GM18519 (cell line): Measurements from ENCODE around the gene NUDT15.
"Not testable (repeated sequence)": the region's sequence is repeated elsewhere in the genome, so short reads cannot be mapped to it uniquely, and the experiment has no call there.

ENCODE experiments used
- ATAC-seq: cut with Tn5 transposase; IDR thresholded peaks from one replicate; pipeline ENCODE4 v1.9.1; 2021; ENCODE audit warnings: mild to moderate bottlenecking, moderate library complexity; ENCODE audit not compliant: unreplicated experiment, low FRiP score

The NUDT15 gene

DNA sequence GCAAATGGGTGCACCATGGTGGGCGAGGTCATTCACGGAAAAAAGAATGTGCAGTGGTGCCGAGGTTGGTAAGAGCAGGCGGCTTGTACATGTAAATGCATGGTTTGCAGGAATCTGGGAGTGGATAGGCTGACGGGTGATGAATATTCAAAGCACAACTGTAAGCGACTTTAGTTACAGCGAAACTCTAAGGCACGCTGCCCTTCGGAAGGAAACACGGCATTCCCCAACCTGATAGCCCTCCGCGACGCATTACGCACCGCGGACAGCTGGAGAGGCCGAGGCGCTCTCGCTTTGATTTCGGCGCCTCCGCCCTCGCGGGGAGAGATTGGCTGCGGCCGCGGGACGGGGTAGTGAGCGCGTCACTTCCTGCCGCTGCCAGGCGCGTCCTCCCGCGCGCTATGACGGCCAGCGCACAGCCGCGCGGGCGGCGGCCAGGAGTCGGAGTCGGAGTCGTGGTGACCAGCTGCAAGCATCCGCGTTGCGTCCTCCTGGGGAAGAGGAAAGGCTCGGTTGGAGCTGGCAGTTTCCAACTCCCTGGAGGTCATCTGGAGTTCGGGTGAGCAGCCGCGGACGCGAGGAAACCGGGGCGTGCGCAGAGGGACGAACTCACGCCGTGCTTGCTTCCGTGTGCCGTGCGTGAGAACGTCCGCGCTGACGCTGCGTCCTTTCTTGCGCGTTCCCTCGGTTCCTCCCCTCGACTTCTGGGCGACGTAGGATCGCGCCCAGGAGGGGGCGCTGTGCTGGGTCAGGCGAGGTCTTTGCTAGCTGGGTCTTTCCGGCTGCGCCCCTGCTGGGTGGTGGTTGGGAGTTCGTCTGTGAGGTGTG lies at the start of gene NUDT15:
NUDT15 (plus strand) TSS at position 381 of the 828 bp plus-strand sequence; CDS start at position 402, 21 bp downstream.
- ATAC-seq: peak; percentile 86

DNA sequence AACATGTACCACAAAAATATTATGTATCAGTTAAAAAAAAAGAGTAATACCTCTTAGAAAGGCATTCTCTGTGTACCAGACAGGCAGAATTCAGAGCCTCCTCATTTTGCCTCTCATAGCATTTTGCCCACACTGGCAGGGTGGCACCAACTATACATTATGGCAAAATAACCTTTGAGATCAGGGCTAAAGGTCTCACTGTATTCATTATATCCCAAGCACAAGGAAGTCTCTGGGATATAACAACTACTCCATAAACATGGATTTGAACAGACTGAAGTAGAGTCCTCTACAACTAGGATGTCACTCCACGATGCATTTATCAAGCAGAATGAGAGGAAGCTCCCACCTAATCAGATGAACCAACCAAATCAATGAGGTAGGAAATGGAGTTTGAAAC lies 47.1 kb upstream of the NUDT15 start:
- no peak for ATAC-seq

DNA sequence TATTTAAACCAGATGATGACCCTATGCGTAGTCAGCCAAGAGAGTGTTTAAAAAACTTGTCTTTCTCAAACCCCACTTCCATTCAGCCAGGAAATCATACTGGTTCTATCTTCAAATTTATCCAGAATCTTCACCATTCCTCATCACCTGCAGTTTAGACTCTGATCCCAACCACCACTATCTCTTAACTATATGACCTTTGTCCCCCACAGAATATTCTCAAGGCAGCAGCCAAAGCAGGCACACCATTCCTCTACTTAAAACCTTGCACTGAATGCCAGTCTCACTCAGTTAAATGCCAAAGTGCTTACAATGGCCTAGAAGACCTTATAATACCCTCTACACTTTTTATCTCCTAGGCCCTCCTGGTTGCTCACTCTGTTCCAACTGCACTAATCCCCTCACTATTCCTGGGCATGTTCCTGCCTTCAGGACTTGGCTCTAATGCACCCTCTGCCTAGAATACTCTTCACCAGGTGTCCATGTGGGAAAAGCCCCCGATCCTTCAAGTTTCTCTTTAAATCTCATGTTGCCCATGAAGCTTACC lies 46.5 kb upstream of the NUDT15 start:
- ATAC-seq: no peak

DNA sequence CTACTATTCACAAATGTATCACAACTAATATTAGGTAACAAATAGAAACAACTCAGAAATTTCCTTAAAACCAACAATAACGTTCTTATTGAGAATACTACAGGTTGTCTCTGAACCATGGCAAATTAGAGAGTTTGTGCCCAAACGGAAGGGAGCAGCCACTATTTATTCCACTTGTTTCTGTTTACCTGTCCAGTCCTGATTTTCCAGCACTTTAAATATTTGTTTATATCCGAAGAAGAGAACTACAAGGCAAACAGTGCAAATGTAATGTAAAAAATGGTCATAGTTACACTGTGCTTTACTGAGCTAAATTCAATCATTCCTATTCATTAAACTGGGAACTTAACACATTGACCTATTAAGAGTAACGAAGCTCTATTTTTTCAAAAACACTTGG lies 45.7 kb upstream of the NUDT15 start:
- no peak for ATAC-seq

DNA sequence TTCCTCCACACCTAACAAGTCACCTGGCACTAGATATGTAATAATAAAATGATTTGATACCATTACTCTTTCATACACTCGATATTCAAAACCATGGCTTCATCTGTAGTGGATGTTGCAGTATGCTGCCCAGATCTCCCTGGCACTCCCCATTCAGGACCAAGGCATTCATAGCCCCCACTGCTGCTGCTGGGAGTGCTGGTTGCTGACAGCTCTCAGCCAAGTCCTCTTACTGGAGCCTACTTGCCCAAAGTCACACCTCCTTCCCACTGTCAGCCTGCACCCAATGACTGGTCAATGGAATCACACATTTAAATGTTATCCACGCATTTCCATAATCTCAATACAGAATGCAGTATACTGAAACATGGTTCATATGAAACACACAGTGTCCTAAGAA lies 40.1 kb upstream of the NUDT15 start:
- ATAC-seq: no peak

DNA sequence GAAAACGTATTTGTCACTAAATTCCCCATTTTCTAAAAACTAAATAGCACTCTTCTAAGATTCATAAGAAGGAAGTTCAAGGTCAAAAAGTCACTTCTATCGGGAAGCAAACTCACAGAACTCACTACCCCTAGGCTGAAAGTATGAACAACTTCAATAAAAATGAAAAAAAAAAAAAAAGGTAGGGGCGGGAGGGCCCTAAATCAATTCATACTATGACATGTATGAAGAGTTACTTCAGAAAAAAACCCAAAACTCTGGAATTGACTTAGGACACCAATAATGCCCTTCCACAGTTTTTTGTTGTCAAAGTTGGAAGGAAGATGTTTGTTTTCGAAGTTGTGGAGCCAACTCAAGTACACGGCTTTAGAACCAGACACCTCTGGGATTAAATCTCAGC lies 37.6 kb upstream of the NUDT15 start:
- ATAC-seq: no peak

DNA sequence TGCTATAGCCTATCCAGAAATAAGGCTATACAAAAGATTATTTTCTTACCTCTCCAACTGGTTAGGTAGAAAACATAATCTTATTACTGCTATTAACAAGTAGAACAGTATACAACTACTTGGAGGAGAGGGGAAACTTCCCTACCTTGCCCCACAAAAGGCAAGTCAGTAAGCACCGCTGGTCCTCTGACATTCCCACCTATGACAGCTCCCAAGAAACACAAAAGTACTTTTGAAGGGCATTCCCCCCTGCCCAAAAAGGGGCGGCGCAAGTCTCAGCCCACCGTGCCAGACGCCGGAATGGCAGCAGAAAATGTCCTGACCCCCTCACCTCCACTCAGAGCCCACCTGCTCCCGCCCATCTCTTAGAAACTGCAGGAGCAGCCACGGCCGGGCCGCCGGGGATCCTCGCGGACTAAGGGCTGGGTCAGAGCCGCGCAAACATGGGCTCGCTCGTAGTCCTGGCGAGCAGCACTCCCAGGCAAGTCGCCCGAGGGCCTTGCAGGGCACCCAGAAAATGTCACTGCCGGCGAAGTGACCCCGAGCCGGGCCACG lies 36.9 kb upstream of the NUDT15 start:
- ATAC-seq: peak; percentile 15

DNA sequence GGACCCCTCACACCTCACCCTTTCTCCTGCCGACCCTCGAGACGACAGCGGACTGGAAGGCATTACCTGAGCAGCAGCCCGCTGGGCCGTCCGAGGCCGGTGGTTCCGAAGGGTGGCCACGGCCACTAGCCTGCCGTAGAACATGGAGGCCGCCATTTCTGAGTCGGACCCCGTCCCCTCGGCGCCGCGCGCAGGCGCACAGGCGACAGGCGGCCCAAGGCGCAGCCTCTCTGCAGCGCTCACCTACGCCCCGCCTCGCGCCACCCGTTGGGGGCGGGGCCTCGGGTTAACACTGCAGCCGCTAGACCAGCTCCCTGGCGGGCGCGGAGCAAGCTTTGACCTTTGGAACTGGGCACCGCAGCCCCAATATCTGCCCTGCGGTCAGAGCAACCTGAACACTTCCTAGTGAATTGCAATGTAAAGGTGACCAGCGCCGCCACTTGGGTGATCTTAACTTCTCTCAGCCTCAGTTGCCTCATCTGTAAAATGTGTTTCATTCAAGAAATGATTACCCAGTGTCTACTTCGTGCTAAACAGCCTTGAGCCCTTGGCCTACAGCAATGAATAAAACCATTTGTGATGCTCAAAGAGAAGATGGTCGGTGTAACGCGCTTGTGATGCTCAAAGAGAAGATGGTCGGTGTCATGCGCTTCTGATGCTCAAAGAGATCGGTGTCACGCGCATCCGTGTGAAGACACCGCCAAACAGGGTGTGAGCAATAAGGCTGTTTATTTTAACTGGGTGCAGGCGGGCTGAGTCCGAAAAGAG lies 36.2 kb upstream of the NUDT15 start, which contains the start of gene SUCLA2:
SUCLA2 (minus strand) TSS at position 160 of the 768 bp plus-strand sequence; CDS start at position 156, 4 bp downstream.
- ATAC-seq: peak; percentile 97

DNA sequence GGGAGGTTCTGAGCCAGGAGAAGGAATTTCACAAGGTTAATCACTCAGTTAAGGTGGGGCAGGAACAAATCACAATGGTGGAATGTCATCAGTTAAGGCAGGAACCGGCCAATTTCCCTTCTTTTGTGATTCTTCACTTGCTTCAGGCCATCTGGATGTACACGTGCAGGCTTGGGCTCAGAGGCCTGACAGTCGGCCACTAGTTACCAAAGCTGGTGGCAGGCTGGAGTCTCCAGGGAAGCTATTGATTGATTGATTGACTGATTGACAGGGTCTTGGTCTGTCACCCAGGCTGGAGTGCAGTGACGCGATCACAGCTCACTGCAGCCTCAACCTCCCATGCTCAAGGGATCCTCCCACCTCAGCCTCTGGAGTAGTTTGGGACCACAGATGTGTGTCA lies 35.5 kb upstream of the NUDT15 start:
- not testable (repeated sequence) for ATAC-seq

DNA sequence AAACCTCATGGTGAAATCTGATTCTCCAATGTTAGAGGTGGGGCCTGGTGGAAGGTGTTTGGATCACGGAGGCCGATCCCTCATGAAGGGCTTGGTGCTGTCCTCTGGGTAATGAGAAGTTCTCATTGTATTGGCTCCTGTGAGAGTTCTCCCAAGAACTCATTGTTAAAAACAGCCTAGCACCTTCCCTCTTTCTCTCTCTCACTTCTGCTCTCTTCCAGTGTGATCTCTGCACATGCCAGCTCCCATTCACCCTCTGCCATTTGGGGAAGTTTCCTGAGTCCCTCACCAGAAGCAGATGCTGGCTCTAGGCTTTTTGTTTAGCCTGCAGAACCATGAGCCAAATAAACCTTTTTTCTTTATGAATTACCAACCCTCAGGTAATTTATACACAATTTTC lies 33.3 kb upstream of the NUDT15 start:
- no peak for ATAC-seq

DNA sequence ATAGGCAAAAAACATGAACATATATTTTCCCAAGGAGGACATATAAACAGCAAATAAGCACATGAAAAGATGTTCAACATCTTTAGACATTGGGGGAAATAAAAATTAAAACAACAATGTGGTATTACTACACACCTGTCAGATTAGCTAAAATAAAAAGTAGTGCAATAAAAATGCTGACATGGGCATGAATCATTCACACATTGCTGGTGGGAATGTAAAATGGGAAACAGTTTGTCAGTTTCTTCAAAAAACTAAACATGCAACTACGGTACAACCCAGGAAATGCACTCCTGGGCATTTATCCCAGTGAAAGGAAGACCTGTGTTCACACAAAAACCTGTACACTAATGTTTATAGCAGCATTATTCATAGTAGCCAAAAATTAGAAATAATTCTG lies 31.1 kb upstream of the NUDT15 start:
- no peak for ATAC-seq

DNA sequence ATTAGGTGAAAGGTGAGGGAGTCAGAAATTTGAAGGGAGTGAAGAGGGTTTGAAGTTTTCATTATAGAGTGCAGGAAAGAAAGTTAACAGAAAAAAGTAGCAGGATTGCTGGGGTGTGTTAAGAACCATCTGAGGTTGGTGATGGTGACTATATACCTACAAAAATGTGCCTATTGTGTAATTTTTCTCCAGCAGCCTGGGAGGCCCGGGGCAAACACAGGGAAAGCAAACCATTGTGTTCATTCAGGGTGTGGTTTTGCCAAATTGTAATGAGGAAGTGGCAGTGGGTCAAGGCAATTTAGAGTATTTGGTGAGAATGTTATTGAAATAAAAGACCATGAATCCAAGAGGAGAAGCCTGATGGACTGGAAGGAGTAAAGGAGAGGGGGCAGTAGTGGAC lies 28.2 kb upstream of the NUDT15 start:
- ATAC-seq: no peak

DNA sequence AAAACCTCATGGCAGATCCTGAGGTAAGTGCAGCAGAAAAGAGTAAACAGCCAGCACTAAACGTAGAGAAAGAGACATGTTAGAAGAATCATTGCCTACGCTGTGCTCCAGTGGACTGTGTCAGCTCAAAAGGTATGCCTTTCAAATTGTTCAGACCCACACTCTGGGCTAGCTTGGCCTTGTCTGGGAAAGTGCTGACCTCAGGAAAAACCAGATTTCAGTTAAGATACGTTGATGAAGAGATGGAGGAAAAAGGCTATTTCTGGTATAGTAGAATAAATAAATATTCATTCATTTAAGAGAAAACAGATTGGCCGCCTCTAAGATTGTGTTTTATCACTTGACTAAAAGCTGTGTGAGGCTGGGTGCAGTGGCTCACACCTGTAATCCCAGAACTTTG lies 26.8 kb upstream of the NUDT15 start:
- ATAC-seq: no peak

DNA sequence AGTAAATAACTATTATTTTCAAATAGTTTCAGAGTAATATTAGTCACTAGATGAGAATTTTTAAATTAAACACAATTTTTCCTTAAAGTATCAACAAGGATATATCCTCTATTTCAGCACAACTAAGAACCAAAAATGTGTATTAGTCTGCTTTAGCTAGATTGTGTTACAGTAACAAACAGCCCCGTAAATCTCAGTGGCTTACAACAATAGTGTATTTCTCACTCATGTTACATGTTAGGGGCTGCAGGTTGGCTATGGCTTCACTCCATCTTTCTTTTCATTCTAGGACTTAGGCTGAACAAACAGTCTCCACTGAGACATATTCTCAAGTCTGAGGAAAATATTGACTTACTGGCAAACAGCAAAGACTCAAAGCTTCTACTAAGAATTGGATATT lies 24.9 kb upstream of the NUDT15 start:
- no peak for ATAC-seq

DNA sequence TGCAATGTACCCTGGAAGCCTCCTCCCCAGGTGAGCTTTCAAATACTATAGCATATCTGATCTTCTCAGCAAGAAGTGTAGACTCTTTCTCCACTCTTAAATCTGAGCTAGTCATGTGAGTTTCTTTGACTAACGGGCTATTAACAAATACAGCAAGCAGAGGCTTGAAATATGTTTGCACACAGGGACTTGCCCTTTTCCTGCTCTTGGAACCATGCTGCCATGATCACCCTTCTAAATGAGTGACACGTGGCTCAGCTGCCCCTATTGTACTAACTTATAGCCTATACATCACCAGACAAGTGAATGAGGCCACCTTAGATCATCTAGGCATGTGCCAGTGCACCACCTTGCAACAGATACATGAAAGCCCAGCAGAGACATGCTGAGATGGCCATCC lies 23.2 kb upstream of the NUDT15 start:
- ATAC-seq: no peak

DNA sequence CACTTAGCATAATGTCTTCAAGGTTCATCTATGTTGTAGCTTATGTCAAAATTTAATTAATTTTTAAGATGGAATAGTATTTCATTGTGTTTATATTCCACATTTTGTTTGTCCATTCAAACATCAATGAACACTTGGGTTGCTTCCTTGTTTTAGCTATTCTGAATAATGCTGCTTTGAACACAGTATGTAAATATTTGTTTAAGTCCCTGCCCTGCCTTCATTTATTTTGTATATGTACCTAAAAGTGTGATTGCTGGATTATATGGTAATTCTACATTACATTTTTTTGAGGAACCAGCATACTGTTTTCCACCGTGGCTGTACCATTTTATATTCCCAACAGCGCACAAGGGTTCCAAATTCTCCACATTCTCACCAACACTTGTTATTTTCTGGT lies 18.9 kb upstream of the NUDT15 start:
- ATAC-seq: no peak

DNA sequence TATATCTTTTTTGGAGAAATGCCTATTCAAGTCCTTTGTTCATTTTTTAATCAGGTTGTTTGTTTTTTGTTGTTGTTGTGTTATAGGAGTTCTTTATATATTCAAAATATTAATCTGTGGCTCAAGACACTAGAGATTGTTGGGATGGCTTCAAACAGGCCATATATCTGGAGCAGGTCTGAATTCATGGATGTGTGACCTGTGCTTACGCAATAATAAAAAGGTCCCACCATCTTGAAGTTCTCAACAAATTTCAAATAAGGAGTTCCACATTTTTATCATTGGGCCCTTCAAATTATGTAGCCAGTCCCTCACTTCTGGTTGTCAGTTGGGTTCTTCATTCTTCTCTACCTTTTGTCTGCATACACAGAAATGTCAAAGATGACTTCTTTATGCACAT lies 17.7 kb upstream of the NUDT15 start:
- ATAC-seq: no peak

DNA sequence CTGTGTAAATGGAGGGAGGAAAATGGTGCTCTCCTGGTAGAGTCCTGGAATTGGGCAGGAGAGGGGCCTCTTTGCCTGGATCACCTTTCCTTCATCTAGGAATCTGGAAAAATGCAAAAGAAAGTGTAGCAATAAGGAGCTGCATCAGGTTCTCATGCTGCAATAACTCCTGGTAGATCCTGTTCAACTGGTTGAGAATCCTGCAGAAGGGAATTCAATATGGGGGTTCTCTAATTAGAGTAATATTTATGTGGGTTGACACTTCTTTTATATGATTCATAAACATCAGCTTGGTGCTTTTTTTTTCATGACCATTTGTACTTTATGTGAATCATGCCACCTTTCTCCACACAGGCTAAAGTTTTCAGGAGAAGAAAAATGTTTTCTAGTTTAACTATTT lies 9.5 kb upstream of the NUDT15 start:
- ATAC-seq: no peak

DNA sequence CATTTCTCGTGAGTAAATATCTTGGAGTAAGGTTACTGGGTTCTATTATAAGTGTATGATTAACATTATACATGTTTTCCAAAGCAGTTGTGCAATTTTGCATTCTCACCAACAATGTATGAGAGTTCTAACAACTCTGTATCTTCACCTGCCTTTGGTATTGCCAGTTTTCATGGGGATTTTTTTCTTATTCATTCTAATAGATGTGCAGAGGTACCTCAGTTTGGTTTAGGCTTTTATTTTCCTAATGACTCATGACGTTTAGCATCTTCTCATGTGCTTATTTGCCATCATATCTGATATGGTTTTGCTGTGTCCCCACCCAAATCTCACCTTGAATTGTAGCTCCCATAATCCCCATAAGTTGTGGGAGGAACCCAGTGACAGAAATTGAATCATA lies 7.7 kb upstream of the NUDT15 start:
- ATAC-seq: no peak

DNA sequence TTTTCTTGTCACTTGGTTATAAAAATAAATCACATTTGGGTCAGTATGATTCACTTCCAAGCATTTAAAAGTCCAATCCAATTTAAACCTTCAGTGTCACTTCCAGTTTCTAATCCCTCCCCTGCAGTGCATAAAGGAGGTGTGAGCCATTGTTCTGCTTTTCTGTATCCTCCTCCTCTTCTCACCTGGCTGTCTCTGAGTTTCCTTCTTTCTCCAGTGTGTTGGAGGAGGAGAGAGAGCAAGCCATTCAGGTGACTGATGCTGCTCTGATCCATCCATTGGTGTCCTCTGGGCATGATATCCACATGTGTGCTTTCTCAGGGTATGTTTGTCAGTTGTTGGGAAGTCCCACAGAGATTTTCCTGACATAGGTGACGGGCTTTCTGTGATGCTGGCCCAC lies 1.2 kb downstream of the NUDT15 start:
- no peak for ATAC-seq

DNA sequence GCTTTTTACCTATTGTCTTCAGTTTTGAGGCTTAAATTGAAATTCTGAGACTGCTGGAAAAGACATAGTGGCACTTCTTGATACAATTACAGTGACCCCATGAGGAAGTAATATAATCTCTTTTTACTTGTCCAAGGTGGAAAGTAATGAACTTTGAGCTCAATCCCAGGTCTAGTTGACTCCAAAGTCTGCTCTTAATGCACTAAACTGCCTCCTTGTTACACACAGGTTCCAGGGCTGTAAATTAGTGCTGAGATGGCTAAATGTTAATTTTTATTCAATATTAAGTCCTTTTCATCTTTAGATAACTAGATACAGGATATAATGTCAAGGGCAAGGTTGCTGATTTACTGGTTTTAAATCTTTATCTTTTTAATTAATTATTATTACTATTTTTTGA lies 2.5 kb downstream of the NUDT15 start:
- no peak for ATAC-seq
